NB4 (cell line): Measurements from ENCODE around the gene FXYD5.

ENCODE experiments used
- CTCF ChIP-seq: IDR thresholded peaks from one replicate; pipeline ENCODE4 v1.5.1; 2012; ENCODE audit warnings: low read depth, low read length
- POLR2A ChIP-seq: IDR thresholded peaks from 2 replicates; pipeline ENCODE4 v1.6.1; 2011; ENCODE audit warnings: mild to moderate bottlenecking; ENCODE audit not compliant: insufficient read length; ENCODE audit errors: extremely low read depth

- TF ChIP-seq CTCF (no peak), POLR2A (no peak)
Measured at GRCh38 chr19:35136231-35136630, 18.3 kb upstream of the FXYD5 start.
